HG02678 (cell line): ENCODE results near the gene NATD1.
"Not testable (repeated sequence)": the region's sequence is repeated elsewhere in the genome, so short reads cannot be mapped to it uniquely, and the experiment has no call there.

Experiments used
- ATAC-seq: cut with Tn5 transposase; IDR thresholded peaks from one replicate; pipeline ENCODE4 v1.9.1; 2021; ENCODE audit warnings: mild to moderate bottlenecking, moderate library complexity; ENCODE audit not compliant: unreplicated experiment

NATD1 gene

DNA sequence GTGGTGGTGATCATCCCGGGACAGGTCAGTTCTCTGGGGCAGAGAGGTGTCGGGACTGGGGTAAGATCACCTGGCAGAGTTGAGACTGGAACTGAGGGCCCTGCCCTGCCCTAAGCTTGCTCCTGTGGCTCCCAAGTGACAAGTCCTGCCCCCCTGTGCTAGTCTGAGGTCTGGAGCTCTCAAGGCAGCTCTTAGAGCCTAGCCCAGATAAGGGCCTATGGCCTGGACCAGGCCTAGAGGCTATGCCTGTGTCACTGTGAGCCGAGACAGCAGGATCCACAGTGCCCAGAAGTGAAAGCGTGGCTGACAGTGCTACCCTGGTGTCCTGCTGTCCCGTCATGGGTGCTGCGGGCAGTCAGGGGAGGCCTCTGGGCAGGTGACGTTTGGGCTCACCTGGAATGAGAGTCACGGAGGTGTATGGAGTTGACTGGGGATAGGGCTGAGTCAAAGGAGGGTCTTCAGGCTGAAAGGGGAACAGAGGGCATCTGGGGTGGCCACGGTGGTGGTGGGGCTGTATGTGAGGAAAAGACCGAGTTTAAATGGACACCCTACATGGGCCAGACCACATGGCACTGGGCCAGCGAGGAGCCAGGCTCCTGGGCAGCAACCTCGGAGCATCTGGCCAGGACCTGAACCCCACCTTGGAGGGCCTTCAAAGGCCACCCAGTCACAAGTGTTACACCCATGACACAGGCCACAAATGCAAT, 5.5 kb downstream of the NATD1 start:
- no peak for ATAC-seq

DNA sequence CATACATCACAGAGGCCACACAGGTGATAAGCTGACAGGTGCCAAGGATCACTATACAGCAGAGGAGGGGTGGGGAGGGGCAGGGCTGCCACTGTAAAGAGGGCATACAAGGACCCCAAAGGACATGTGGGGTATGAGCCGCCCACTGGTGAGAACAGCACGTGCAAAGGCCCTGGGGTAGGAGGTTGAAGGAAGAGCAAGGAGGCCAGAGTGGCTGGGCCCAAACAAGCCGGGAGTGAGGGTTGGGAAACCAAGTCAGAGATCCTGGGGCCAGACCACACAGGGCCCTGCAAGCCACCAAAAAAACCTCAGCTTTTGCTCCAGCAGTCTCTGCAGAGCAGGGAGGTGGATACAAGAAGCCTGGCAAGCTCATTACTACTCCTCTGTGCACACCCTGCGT, 6.5 kb downstream of the NATD1 start:
- ATAC-seq, result no peak

DNA sequence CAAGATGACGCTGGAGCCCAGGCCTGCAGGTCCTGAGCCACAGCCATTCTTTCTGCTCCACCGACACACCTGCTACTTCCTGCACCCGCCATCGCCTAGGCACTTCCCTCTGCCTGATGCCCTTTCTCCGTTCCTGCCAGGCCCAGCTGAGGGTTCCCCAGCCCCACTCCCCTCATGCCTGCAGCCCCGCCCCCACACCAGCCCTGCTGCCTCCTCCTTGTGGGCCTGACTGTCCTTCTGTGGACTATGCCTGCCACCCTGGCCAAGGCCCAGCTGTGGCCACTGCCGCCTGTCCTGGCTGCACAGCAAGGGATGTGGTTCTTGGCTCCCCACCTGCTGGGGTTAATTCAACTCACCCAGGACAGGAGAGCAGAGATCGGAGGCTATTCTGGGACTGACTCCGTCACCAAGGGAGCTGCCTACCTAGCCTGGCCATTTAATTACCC, 7.5 kb downstream of the NATD1 start:
- no peak for ATAC-seq

DNA sequence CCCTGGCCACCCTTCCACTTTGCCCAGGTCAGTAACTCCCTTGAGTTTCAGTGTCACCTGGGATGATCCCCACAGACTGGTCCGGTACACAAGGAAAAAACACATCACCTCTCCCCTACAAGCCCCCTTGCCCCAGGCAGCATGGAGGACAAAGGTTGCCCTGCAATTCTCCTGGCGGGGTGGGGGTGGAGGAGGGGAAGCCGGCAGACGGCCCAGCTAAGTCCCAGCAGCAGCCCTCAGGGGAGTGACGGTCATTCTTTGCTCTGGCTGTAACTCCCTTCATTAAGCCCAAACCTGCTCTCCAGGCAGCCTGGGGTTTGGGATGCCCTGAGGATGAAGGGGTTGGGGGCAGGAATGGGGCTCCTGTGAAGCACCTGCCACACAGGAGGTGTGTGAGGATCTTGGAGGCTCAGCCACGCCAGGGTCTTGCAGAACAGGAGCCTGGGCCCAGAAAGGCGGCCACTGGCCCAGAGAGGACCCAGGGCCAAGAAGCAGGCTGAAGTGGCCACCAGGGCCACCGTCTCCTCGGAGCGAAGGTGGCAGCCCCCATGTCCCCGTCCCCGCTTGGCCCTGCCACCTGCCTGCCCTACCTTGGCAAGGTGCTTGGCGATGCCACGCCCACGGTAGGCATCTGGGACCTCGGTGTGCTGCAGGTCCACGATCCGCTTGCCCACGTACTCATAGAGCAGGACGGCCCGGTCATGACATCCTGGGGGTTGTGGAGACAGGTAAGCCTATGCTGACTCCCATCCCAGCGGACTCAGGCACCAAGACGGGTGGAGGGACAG, 9.5 kb downstream of the NATD1 start:
- ATAC-seq, result no peak

DNA sequence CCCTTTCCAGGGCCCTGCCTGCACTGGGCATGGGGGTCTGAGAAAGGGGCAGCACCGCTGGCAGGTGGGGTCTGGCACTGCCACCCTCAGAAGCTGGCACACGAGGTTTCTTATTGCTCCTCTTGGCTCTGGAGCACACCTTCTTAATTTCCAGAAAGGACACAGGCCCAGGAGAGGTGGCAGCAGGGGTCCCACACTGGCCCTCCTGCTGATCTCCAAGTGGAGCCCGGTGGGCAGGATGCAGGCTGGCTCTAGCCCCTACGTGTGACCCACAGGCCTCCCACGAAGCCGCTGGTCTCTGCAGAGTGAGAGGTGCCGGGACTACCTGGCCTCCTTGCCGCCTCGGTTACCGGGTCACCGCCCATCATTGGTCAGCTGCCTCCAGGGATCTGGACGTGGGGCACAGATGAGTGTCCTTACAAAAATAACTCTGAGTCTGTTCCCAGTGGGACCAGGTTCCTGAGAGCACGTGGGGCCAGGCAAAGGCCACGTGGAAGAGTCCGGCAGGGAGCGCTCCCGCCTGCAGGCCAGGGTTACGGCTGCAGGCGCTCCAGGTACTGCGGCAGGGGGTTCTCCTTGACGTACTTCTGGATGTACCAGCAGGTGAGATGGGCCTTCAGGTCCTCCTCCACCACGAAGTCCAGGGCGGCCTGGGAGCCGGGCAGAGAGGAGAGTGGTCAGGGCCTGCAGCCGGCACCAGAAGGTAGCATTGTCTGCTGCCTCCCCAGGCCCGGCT, 10.3 kb downstream of the NATD1 start:
- ATAC-seq, result no peak

DNA sequence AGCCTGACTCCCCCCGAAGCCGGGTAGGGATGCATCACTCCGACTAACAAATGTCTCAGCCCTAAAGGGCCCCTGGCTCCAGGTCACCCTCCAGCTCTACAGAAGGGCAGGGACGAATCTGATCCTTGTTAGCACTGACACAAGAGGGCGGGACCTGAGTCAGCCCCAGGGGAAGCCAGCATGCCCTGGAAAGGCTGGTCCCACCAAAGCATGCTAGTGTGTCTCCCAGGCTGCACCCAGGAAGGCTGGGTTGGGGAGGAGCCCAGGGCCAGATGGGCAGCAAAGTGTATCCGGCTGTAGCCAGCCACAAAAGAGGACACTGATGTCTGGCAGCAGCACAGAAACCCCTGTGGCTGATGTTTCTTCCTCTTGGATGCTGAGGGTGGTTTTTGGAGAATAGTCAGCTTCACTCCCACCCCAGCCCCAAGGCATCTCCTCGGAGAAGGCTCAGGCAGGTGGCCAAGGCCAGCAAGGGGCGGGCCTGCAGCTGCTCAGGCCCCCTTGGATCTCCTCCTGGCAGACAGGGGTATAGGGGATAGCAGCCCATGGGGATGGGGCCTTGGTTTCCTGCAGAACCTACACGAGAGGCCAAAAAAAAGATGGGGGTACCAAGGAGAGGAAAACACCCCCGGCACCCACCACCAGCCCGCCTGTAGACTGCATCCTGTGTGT, 11.0 kb downstream of the NATD1 start:
- ATAC-seq, result no peak

DNA sequence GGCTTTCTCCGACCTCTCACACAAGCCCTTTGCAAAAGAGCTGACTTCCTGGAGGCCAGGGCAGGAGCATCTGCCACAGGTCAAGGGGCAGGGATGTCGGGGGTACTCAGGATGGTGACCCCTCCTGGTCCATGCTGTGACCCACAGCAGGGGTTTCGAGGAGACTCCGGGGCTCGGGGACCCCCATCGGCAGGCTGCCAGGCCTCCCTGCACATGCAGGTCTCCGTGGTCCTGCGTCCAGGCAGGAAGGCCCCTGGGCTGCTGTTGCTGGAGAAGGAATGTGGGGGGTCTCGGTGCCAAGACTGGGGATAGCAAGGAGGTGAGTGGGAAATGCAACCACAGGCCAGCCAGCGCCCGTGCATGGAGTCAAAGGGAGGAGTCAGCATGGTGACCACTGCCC, 11.6 kb downstream of the NATD1 start:
- no peak for ATAC-seq

DNA sequence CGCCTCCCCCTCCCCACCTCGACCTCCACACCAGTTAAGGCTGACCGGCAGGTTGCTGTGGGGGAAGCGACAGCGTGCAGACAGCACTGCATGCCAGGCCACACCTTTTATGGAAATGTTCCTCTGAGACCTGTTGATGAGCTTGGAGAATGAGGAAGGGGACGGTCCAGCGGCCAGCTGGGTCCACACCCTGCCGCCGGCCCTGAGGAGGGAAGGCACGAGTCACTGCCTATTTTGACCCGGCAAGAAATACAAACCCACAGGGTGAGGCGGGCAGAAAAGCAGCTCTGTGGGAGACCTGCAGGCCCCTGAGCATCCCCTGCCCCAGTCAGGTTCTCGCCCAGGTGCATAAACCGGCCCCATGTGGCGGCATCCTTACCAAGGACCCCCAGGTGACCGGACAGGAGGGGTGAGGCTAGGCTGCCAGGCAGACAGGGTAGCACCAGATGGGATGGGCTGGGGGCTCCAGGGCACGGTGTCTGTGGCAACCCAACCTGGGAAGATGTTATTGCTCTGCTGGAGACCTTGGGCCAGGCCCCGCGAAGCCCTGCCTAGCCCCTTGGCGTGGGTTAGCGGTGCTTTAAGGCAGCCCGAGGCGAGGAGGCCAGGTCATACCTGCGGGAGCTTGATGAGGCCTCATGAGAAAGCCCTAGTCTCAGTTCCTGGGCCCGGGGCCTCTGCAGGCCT, 12.7 kb downstream of the NATD1 start:
- ATAC-seq, result no peak

DNA sequence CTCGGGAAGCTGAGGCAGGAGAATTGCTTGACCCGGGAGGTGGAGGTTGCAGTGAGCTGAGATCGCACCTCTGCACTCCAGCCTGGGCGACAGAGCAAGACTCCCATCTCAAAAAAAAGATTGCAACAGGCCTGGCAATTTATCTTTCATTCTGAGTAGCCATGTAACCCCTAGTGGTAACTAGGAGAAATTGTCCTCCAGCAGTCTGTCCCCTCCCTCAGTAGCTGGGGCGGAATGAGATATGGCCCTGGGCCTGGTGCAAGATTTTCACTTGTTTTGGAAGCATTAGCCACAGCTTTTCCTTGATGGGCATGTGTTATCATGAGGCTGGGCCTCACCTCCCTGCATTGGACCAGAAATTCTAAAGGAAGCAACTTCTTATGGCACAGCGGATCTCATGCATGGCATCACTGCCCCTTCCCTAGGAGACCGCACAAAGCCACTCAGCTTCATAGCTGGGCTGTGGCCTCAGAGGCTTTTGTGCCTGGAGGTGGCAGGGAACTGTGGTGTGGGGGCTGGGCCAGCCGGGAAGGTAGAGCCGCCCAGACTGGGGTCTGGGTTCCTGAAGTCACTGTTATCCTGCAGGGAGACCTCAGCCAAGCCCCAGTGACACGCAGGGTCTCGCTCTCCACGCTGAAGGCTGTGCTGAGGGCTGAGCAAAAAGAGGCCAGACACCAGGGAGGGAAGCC, 13.4 kb downstream of the NATD1 start:
- no peak for ATAC-seq

DNA sequence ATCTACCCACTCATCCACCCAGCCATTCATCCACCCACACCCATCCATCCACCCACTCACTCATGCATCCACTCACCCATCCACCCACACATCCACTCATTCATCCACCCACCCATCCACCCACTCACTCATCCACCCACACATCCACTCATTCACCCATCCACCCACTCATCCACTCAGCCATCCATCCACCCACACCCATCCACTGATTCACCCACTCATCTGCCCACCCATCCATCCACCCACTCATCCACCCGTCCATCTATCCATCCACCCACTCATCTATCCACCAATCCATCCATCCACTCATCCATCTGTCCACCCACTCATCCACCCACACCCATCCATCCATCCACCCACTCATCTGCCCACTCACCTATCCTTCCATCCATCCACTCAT, 17.3 kb downstream of the NATD1 start:
- no peak for ATAC-seq

DNA sequence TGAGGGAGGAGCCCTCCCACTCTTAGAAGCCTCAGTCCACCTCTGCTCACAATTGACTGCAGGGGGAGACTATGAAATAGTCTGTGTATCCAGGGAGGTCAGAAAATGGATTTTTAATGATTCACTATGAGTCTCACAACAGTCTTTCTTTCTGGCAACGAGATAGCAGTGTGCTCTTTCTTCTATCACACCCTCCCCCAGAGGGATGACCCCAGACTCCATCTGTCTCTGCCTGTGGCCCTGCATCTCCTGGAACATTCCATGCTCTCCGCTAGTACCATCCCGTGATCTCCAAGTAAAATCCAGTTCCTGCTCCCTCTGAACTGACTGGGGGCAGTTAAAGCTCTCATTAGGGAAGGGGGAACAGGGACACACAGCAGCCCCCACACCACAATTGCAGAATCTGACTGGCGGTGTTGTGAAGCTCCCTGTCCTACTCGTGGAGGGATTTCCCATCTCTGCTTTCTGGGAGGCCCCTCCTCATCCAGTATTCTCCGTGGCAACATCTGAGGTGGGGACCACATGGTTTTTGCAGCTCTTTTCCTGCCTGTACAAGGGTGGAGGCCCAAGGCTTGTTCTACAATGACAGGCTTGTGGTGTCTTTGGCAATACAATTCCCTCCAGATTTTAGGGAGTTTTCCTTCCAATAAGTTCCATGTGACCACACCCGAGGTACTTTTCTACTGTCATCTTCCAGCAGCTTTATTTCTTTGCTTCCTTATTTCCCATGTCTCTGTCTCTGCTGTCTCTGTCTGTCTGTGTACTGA, 19.4 kb downstream of the NATD1 start:
- no peak for ATAC-seq

DNA sequence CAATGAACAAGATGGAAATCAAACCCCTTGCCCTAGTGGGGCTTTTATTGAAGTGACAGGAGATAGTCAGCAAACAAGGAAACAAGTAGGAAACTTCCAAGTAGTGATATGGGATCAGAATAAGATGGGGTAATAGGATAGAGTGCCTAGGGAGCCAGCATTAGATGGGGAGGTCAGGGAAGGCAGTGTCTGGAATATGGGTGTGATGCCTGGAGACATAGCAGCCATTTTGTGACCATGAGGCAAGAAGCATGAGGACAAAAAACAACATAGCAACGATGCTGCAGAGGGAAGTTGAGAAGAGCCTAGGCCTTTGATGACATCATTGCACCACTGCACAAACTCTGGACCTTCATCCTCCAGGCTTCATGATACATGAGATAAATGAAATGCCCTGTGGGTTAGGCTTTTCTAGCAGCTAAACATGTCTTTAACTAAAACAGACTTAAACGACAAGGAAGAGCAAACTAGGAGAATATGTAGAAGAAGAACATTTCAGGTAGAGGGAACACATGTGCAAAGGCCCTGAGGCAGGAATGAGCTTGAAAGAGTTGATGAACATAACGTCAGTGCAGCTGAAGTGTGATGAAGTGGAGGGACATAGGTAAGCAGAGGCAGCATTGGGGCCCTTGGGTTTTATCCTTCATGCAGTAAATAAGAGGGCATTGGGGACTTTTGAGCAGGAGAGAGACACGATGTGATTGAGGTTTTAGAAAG, 21.0 kb downstream of the NATD1 start:
- no peak for ATAC-seq

DNA sequence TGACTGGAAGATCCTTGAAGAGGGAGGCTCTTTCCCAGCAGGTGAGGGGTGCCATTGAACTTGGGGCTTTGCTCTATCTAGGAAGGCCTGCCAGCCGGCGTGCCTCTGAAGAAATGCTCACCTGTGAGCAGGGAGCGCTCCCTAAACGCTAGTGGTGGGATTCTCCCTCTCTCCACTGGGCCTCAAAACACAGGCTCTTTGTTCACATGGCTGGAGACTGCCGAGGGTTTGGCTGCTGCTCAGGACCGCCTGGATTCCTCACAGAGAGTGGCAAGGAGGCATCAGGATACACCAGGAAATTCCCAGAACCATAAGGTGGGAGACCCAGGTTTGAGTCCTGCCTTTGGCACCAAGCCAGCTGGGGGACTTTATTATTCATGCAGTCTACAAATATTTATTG, 21.7 kb downstream of the NATD1 start:
- ATAC-seq, result no peak

DNA sequence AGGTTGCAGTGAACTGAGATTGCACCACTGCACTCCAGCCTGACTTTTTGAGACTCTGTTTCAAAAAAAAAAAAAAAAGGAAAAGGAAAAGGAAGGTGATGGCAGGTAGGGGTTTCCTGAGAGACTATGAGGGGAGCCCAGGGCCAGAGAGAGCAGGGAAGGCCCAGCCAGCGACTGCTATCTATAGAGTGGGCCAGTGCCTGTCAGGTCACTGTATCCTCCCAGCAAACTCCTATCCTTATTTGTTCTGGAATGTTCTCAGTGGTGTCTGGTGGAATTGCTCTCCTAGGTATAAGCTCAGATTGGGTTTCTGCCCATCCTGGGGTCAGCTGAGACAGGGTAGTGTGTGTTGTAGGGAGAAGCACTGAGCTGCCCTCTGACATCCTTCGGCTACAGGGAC, 24.4 kb downstream of the NATD1 start:
- no peak for ATAC-seq

DNA sequence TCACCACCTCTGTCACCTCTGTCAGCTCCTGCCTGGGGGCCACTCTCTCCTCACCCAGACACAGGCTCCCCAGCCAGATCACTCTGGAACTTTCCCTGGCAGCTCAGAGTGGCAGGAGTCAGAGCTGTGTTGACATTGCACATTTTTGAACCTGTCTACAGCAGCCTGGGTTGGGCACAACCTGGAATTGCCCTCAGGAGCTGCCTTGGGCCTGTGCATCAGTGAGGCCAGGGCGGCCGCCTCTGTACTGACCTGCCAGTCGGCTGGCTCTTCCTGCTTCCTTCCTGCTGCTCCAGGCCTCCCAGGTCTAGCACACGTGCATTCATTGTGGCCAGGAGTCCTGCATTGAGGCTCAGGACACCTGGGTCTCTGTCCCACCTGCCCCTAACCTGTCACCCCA, 25.1 kb downstream of the NATD1 start:
- no peak for ATAC-seq

DNA sequence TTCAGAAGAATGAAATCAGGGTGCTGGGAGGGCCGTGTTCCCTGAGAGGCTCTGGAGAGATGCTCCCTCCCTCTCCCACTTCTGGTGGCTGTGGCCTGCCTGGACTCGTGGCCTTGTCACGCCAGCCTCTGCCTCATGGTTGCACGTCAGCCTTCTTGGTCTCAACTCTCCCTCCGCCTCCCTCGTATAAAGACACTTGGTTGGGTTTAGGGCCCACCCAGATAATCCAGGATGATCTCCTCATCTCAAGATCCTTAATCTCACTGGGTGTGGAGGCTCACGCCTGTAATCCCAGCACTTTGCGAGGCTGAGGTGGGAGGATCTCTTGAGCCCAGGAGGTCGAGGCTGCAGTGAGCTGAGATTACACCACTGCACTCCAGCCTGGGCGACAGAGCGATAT, 25.9 kb downstream of the NATD1 start:
- ATAC-seq, result not testable (repeated sequence)

DNA sequence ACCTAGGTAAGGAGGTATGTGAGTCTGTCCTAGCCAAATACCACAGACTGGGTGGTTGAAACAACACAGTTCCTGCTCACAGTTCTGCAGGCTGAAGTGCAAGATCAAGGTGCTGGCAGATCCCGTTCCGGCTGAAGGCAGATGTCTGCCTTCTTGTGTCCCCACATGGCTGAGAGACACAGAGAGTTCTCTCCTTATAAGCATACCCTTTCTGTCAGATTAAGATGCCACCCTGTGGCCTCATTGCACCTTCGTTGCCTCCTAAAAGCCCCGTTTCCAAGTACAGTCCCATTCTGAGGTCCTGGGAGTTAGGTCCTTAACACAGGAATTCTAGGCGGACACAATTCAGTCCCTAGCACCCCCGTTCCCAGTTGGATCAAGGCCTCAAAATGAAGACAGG, 30.1 kb downstream of the NATD1 start:
- ATAC-seq, result no peak

DNA sequence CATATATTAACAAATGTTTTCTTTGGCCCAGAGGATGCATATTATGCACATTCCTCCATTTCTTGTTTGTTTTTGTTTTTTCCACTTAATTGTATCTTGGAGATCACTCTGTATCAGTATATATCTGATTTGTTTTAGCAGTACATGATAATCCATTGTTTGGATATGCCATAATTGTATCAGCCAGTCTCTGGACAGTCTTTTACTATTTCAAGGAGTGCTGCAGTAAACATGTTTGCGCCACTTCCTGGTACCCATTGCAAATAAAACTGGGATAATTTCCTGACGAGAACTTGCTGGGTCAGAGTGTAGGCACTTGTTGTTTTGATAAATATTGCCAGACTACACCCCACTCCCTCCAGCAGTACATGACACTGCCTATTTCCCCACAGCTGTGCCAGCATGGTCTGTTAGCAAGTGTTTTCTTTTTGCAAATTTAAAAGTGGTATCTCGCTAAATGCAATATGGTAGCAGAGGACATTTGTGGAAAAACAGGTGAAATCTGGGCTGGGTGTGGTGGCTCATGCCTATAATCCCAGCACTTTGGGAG, 34.3 kb downstream of the NATD1 start:
- no peak for ATAC-seq
